Endodermal cell (in vitro differentiated cells): ENCODE data around the gene MARCHF2. TPM values are rescaled to one million over a fixed set of nuclear protein-coding genes. Genes with fewer than 3 reads are reported as not detected.

Source experiments
- DNase-seq: peaks from one replicate; pipeline ENCODE4 v3.0.0-alpha.2; 2017
- H3K27ac ChIP-seq: 2 replicates; pipeline ENCODE4 v1.5.1; 2013; ENCODE audit warnings: mild to moderate bottlenecking, low read depth, low read length, moderate library complexity
- H3K27me3 ChIP-seq: 2 replicates; pipeline ENCODE4 v1.6.1; 2013; ENCODE audit warnings: mild to moderate bottlenecking, low read length, moderate library complexity; ENCODE audit not compliant: insufficient read depth, control insufficient read depth, poor library complexity, severe bottlenecking
- H3K36me3 ChIP-seq: 2 replicates; pipeline ENCODE4 v1.7.0; 2013; ENCODE audit warnings: mild to moderate bottlenecking, low read length, moderate library complexity; ENCODE audit not compliant: control insufficient read depth, insufficient read depth
- H3K4me1 ChIP-seq: one replicate; pipeline ENCODE4 v1.7.0; 2013; ENCODE audit warnings: low read length; ENCODE audit not compliant: control insufficient read depth, insufficient read depth
- H3K4me3 ChIP-seq: 2 replicates; pipeline ENCODE4 v1.5.1; 2013; ENCODE audit warnings: mild to moderate bottlenecking, low read length, moderate library complexity
- H3K9ac ChIP-seq: 2 replicates; pipeline ENCODE4 v1.6.1; 2013; ENCODE audit warnings: mild to moderate bottlenecking, low read length, moderate library complexity; ENCODE audit not compliant: poor library complexity, severe bottlenecking; ENCODE audit errors: extremely low read depth
- H3K9me3 ChIP-seq: 2 replicates; pipeline ENCODE4 v1.6.1; 2013; ENCODE audit warnings: mild to moderate bottlenecking, low read length, moderate library complexity; ENCODE audit not compliant: control insufficient read depth
- H3K27ac Mint-ChIP-seq: 2 replicates; pipeline ENCODE4 v1.8.0; 2020; ENCODE audit warnings: mixed read lengths
- H3K27me3 Mint-ChIP-seq: 2 replicates; pipeline ENCODE4 v1.8.0; 2021; ENCODE audit warnings: mild to moderate bottlenecking, mixed read lengths; ENCODE audit not compliant: insufficient read depth
- H3K36me3 Mint-ChIP-seq: 2 replicates; pipeline ENCODE4 v1.8.0; 2020; ENCODE audit warnings: low read depth, mixed read lengths
- H3K4me1 Mint-ChIP-seq: 2 replicates; pipeline ENCODE4 v1.8.0; 2020; ENCODE audit warnings: mixed read lengths
- H3K4me3 Mint-ChIP-seq: 2 replicates; pipeline ENCODE4 v1.8.0; 2020; ENCODE audit warnings: mild to moderate bottlenecking, moderate library complexity, mixed read lengths
- H3K9me3 Mint-ChIP-seq: 2 replicates; pipeline ENCODE4 v1.8.0; 2020; ENCODE audit warnings: mild to moderate bottlenecking, mixed read lengths
- WGBS, 2 experiments: methylation state at CpG; one replicate each; pipeline versions ENCODE4 v1.1.5 to v1.1.7; 2013; ENCODE audit warnings: missing lambda C conversion rate in 2 of 2, mixed read lengths in 1 of 2; ENCODE audit not compliant: insufficient coverage in 1 of 2, insufficient read length in 1 of 2; 5-methylcytosine and 5-hydroxymethylcytosine counted together
- total RNA-seq, 2 donors: library from RNA; stranded (reverse); fragmentation: NEBNext Ultra II Directional in 1 of 2; extraction: Animal tissue kit (Norgen Biotek cat#: 25700) in 1 of 2; gene quantifications; 2 replicates in 1 of 2; 3 replicates in 1 of 2; pipeline ENCODE4 v1.2.1, GENCODE V29; 2021
- TF ChIP-seq, protein P1 (sequence below): fragments of 200-600 bp; sonication (generic); conservative IDR thresholded peaks from 2 replicates; pipeline ENCODE4 v1.5.0; 2021; ENCODE audit warnings: antibody characterized with exemption, mild to moderate bottlenecking

MARCHF2 gene
- total RNA-seq, 2 donors from 2014 or later: 31.8 to 35.9 TPM

DNA sequence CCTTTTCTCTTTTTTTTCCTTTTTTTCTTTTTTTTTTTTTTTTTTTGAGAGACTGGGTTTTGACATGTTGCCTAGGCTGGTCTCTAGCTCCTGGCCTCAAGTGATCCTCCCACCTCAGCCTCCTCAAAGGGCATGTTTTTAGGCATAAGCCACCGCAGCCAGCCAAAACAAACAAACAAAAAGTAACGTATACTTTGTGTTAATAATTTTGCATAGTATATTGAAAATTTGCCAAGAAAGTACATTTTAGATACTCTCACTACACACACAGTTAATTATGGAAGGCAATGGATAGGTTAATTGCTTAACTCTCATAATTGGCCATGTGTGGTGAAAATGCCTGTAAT lies 24.5 kb upstream of the MARCHF2 start:
- peaks cover 20% of the 10 kb centered on the region for H3K36me3 Mint-ChIP-seq
- peaks cover 15% of the 10 kb centered on the region for H3K9me3 ChIP-seq
- H3K4me1 ChIP-seq: peaks cover 11% of the 10 kb centered on the region
- peaks cover 26% of the 10 kb centered on the region for H3K4me1 Mint-ChIP-seq
- peaks cover 14% of the 10 kb centered on the region for H3K9me3 Mint-ChIP-seq
- no peaks in the 10 kb centered on the region for H3K27me3 Mint-ChIP-seq
- no peak overlapping the region for H3K4me3 Mint-ChIP-seq
- H3K27ac Mint-ChIP-seq: no peak overlapping the region
- TF ChIP-seq, protein P1, sequence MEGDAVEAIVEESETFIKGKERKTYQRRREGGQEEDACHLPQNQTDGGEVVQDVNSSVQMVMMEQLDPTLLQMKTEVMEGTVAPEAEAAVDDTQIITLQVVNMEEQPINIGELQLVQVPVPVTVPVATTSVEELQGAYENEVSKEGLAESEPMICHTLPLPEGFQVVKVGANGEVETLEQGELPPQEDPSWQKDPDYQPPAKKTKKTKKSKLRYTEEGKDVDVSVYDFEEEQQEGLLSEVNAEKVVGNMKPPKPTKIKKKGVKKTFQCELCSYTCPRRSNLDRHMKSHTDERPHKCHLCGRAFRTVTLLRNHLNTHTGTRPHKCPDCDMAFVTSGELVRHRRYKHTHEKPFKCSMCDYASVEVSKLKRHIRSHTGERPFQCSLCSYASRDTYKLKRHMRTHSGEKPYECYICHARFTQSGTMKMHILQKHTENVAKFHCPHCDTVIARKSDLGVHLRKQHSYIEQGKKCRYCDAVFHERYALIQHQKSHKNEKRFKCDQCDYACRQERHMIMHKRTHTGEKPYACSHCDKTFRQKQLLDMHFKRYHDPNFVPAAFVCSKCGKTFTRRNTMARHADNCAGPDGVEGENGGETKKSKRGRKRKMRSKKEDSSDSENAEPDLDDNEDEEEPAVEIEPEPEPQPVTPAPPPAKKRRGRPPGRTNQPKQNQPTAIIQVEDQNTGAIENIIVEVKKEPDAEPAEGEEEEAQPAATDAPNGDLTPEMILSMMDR: no peak
- no peak for DNase-seq
- peaks cover 10% of the 10 kb centered on the region for H3K36me3 ChIP-seq
- no peak overlapping the region for H3K9ac ChIP-seq
- no CpG with 5 or more reads among the region's 2 CpGs for WGBS, 2 experiments
- H3K27me3 ChIP-seq: no peaks in the 10 kb centered on the region
- H3K27ac ChIP-seq: no peak overlapping the region
- no peak overlapping the region for H3K4me3 ChIP-seq

DNA sequence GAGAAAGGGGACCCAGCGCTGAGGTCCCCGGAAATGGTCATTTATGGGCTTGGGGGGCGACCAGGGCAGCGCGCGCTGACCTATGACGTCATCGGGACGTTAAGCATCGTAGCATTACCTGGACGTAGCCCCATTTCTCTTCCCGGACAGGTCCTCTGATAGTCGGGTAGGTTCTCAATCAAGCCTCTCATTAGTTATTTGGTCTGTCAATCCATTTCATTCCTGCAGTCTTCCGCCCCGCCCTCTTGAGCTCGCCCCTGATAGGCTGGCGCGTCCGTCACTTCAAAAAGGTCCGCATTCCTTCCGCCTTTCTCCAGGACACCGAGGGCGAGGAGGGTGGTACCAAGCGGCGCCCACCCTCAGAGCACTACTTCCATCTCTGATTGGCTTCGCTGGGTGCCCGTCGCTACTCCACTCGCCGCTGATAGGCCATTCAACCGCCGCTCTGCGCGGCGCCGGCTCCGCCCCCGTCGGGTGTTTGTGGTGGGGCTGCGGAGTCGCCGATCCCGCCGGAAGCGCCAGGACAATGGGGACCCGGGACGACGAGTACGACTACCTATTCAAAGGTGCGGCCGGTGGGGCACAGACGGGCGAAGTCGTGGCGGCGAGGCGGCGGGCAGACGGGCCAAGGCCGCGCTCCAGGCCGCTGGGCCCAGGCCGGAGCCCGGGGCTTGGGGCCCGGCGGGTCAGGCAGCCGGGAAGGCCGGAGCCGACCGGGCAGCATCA lies 23.1 kb upstream of the MARCHF2 start, which contains the start of gene RAB11B:
RAB11B (plus strand) TSS at position 470 of the 726 bp plus-strand sequence; CDS start at position 527, 57 bp downstream.
- peaks cover 22% of the 10 kb centered on the region for H3K36me3 Mint-ChIP-seq
- peaks cover 14% of the 10 kb centered on the region for H3K9me3 Mint-ChIP-seq
- no peaks in the 10 kb centered on the region for H3K27me3 ChIP-seq
- H3K9ac ChIP-seq: peak within 1 kb of the TSS; percentile 98
- WGBS, 2 experiments: 0% methylated on average over 47 to 70 of the region's 70 CpGs
- peaks cover 15% of the 10 kb centered on the region for H3K9me3 ChIP-seq
- H3K27me3 Mint-ChIP-seq: no peaks in the 10 kb centered on the region
- H3K4me3 ChIP-seq: peak within 1 kb of the TSS; percentile 82
- DNase-seq: peak; percentile 100
- H3K27ac Mint-ChIP-seq: peak within 1 kb of the TSS; percentile 99
- TF ChIP-seq, protein P1: no peak
- peaks cover 12% of the 10 kb centered on the region for H3K4me1 Mint-ChIP-seq
- H3K27ac ChIP-seq: peak within 1 kb of the TSS; percentile 100
- peaks cover 10% of the 10 kb centered on the region for H3K36me3 ChIP-seq
- H3K4me1 ChIP-seq: peaks cover 11% of the 10 kb centered on the region
- H3K4me3 Mint-ChIP-seq: peak within 1 kb of the TSS; percentile 79

DNA sequence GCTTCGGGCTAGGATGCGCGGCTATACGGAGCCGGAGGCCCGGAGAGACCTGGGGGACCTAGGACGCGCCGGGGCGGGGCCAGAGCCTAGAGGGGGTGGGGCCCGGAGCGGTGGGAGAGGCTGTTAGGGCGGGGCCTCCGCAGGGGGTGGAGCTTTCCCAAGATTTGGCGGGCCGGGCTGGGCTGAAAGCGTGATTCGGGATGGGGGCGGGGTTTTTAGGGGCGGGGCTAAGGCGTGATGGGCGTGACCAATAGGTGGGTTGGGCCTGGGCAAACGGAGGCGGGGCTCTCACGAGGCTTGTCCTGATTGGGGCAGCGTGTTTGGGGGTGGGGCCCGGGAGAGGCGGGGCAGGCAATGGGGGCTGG lies 22.5 kb upstream of the MARCHF2 start:
- H3K9me3 Mint-ChIP-seq: peaks cover 14% of the 10 kb centered on the region
- Histone ChIP-seq H3K4me1 (peaks cover 11% of the 10 kb centered on the region), H3K36me3 (peaks cover 10% of the 10 kb centered on the region), H3K27me3 (no peaks in the 10 kb centered on the region), H3K4me3 (peak overlapping the region; percentile 81), H3K27ac (peak overlapping the region; percentile 100), H3K9ac (peak overlapping the region; percentile 98), H3K9me3 (peaks cover 15% of the 10 kb centered on the region)
- TF ChIP-seq, protein P1: no peak
- peaks cover 24% of the 10 kb centered on the region for H3K36me3 Mint-ChIP-seq
- H3K27ac Mint-ChIP-seq: peak overlapping the region; percentile 52
- peak; percentile 100 for DNase-seq
- H3K27me3 Mint-ChIP-seq: no peaks in the 10 kb centered on the region
- 0% methylated on average over 27 of the region's 28 CpGs; no CpG with 5 or more reads in 1 of the 2 experiments for whole genome bisulfite sequencing, 2 experiments
- peaks cover 7% of the 10 kb centered on the region for H3K4me1 Mint-ChIP-seq
- H3K4me3 Mint-ChIP-seq: peak overlapping the region; percentile 79
